NT2/D1 (cell line): ENCODE data around the gene ARHGEF38.

Experiments
- DNase-seq: peaks from one replicate; pipeline ENCODE4 v3.0.0-alpha.2; 2011; ENCODE audit warnings: low read depth, low spot score
- H3K27me3 ChIP-seq: 2 replicates; pipeline ENCODE4 v1.6.0; 2011; ENCODE audit warnings: mild to moderate bottlenecking; ENCODE audit not compliant: insufficient read length, insufficient read depth
- H3K36me3 ChIP-seq: 2 replicates; pipeline ENCODE4 v1.6.1; 2011; ENCODE audit warnings: mild to moderate bottlenecking, low read length, mixed read lengths; ENCODE audit not compliant: insufficient read depth, insufficient read length
- H3K4me1 ChIP-seq: 2 replicates; pipeline ENCODE4 v1.5.1; 2011; ENCODE audit not compliant: insufficient read depth, insufficient read length
- H3K4me3 ChIP-seq: 2 replicates; pipeline ENCODE4 v1.5.1; 2011; ENCODE audit warnings: low read depth; ENCODE audit not compliant: insufficient read length
- H3K9ac ChIP-seq: 2 replicates; pipeline ENCODE4 v1.6.0; 2011; ENCODE audit warnings: low read depth; ENCODE audit not compliant: insufficient read length
- H3K9me3 ChIP-seq: 2 replicates; pipeline ENCODE4 v1.5.1; 2011; ENCODE audit warnings: mild to moderate bottlenecking, low read length; ENCODE audit not compliant: insufficient read depth
- SUZ12 ChIP-seq: IDR thresholded peaks from 2 replicates; pipeline ENCODE4 v1.6.1; 2011; ENCODE audit not compliant: insufficient read length, insufficient read depth; ENCODE audit errors: extremely low read depth
- YY1 ChIP-seq: IDR thresholded peaks from 2 replicates; pipeline ENCODE4 v1.6.1; 2011; ENCODE audit not compliant: insufficient read length, insufficient read depth
- ZNF274 ChIP-seq: IDR thresholded peaks from 2 replicates; pipeline ENCODE4 v1.6.1; 2011; ENCODE audit warnings: mild to moderate bottlenecking, low read depth, low read length

ARHGEF38 gene

DNA sequence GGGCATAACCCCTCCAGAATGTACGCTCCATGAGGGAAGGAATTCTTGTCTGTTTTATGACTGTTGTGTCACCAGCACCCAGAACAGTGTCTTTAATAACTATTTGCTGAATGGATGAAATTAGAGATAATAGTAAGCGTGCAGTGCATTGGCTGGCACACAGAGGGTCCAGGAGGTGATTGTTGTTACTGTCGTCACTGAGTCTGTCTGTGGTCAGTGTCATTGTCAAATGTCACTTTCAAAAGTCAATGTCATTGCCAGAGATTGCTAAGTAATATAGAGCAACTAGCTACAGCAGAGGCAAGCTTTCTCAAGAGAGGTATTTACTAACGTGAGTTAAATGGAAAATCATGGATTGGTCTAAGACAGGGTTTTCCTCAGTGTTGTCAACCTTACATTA lies 70.7 kb downstream of the ARHGEF38 start:
- TF ChIP-seq ZNF274 (no peak), YY1 (no peak), SUZ12 (no peak)

DNA sequence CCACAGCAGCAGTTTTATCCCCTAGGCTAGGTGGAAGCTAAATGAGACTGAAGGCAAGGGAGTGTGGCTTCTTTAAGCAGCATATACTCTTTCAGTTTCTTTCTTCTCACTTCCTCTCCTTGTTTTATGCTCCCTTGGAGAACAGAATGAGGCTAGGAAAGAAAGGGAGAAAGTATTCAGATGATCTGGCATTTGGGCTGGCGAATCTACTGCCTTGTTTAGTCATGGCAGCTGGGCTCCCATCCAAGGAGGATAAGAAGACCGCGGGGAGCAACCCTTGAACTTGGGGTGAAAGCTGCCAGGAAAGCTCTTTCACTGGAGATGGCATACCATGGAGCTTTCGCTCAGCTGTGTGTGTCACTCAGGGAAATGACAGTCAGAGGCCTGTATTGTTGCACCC lies 72.1 kb downstream of the ARHGEF38 start:
- Histone ChIP-seq H3K9ac (no peak overlapping the region), H3K4me1 (no peaks in the 10 kb centered on the region), H3K9me3 (no peaks in the 10 kb centered on the region), H3K27me3 (no peaks in the 10 kb centered on the region), H3K4me3 (no peak overlapping the region), H3K36me3 (no peaks in the 10 kb centered on the region)
- no peak for DNase-seq
- no peak for TF ChIP-seq YY1
- TF ChIP-seq ZNF274, result no peak
- TF ChIP-seq SUZ12, result no peak

More for the DNA sequence above, 70.7 kb downstream of the ARHGEF38 start:
- H3K36me3 ChIP-seq, result no peaks in the 10 kb centered on the region
- no peaks in the 10 kb centered on the region for H3K27me3 ChIP-seq
- no peaks in the 10 kb centered on the region for H3K9me3 ChIP-seq
- H3K9ac ChIP-seq, result no peak overlapping the region
- no peak overlapping the region for H3K4me3 ChIP-seq
- no peak for DNase-seq
- H3K4me1 ChIP-seq, result no peaks in the 10 kb centered on the region

DNA sequence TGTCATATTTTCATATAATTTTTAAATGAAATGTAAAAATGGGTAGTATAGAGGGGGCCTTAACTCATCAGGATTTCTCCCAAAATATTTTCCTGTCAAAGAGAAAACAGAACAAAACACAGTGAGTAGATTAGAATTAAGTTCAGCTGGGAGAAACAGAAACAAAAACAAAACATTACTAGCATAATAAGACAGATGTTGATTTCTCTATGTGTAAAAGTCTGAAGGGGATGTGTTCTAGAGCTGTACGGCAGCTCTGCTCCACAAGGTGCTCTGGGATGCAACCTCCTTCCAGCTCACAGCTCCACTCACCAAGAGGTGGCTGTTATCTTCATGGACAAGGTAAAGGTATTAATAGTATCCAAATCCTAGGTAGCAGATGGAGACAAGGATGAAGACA lies 72.8 kb downstream of the ARHGEF38 start:
- no peaks in the 10 kb centered on the region for H3K9me3 ChIP-seq
- H3K4me3 ChIP-seq, result no peak overlapping the region
- H3K36me3 ChIP-seq, result no peaks in the 10 kb centered on the region
- TF ChIP-seq ZNF274 (no peak), YY1 (no peak), SUZ12 (no peak)
- DNase-seq, result no peak
- no peaks in the 10 kb centered on the region for H3K4me1 ChIP-seq
- H3K27me3 ChIP-seq, result no peaks in the 10 kb centered on the region
- H3K9ac ChIP-seq, result no peak overlapping the region

DNA sequence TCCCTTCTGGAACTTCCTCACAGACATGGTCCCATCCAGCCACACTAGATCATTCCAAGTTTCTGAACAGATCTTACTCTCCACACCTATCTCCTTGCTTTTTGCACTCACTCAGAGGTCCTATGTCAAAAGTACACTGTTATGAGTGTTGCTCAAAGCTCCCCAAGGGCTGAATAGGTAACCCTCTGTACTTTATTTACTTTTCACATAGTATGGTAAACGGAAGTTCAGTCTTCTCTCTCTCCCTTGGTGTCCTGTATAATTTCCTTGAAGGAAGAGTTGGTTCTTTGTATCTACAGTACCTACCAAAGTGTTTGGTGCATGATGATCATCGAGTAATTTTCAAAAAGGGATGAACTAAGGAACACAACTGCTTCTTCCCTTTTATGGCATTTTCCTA lies 74.4 kb downstream of the ARHGEF38 start:
- Histone ChIP-seq H3K27me3 (no peaks in the 10 kb centered on the region), H3K9me3 (no peaks in the 10 kb centered on the region), H3K4me3 (no peak overlapping the region), H3K4me1 (no peaks in the 10 kb centered on the region), H3K36me3 (no peaks in the 10 kb centered on the region), H3K9ac (no peak overlapping the region)
- no peak for DNase-seq
- TF ChIP-seq YY1 (no peak), SUZ12 (no peak), ZNF274 (no peak)

DNA sequence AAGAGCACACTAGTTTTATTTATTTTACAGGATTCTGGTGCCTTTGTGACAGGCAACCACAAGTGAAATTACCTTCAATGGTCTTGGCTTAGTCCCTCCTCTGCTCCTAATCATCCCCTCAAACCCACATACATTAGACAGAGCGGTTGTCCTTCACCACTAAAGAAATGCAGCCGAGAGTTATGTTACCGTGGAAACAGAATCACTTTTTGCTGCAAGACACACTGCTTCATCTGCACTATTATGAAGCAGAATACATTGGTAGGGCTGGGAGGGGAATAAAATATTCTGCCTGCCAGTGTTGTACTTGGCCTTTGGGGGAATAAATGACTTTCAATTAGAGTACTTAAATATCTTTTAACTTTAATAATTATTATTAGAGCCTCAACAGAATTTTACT lies 75.2 kb downstream of the ARHGEF38 start:
- TF ChIP-seq SUZ12, result no peak
- TF ChIP-seq ZNF274, result no peak
- no peak for TF ChIP-seq YY1
- H3K9ac ChIP-seq, result no peak overlapping the region

DNA sequence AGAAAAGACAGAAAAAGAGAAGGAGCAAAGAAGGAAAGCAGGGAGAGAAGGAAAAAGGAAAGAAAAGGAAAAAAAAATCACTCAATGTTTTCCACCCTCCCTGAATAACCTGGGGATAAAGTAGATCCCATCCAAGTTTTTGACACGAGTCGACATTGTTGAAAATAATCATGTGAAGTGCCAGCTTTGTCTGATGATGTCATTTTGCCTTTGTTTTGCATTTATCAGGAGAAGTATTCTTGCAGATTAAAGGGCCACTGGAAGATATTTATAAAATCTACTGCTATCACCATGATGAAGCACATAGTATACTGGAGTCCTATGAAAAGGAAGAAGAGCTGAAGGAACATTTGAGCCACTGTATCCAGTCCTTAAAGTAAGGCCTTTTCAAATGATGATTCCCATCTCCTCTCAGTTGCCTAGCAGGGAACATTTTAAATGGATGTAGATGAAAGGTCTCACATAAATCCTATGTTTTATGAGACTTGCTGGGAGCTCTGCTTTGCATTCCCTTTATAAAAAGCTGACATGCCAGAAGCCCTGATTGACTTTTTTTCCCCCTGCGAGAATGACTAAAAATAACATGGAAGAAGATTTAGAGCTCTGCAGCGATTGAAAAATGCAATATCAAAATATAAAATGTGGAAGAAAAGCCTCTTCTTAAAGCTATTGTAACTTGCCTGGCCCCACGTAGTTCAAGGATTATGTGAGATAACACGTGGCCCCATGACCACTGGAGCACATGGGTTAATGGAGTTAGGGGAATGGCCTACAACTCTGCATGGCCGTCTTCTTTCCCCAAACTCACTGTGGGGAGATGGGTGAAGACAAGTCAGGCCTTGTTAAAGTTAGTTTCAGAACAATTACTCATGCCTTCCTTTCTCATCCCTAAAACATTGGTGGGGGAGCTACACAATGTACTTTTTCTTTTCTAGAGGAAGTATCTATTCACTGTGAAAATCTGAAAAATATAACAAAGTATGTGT lies 78.5 kb downstream of the ARHGEF38 start:
- TF ChIP-seq ZNF274, result no peak
- no peak for TF ChIP-seq YY1
- no peak for TF ChIP-seq SUZ12
- no peak overlapping the region for H3K4me3 ChIP-seq
- H3K9ac ChIP-seq, result no peak overlapping the region
- no peak for DNase-seq
- no peaks in the 10 kb centered on the region for H3K9me3 ChIP-seq
- H3K27me3 ChIP-seq, result no peaks in the 10 kb centered on the region
- H3K4me1 ChIP-seq, result no peaks in the 10 kb centered on the region
- H3K36me3 ChIP-seq, result no peaks in the 10 kb centered on the region

More for the DNA sequence above, 75.2 kb downstream of the ARHGEF38 start:
- H3K36me3 ChIP-seq, result no peaks in the 10 kb centered on the region
- no peaks in the 10 kb centered on the region for H3K27me3 ChIP-seq
- DNase-seq, result no peak
- no peaks in the 10 kb centered on the region for H3K4me1 ChIP-seq
- no peaks in the 10 kb centered on the region for H3K9me3 ChIP-seq
- H3K4me3 ChIP-seq, result no peak overlapping the region

DNA sequence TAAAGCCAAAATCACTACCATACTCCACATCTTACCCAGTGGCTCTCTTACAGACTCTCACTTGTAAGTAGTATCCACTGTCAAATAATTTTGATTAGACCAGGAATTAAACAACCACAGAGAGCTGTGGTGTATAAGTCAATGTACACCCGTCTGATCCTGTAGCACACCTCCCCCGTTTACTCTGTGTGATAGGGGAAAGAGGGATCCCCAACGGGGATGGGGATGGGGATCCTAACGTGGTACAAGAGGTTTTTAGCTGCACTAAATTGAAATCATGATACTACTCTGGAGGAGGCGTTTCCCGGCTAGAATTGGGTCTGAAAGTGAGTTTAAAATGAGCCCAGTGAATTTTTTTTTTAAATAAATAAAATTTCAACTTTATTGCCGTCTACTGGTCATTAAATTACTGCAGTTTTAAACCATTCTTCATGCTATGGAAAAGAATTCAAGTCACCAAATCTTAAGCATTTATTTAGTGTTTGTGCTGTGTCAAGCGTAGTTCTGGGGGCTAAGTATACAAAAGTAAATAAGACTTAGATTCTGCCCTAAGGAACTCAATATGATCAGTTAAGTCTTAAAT lies 79.5 kb downstream of the ARHGEF38 start:
- TF ChIP-seq YY1 (no peak), ZNF274 (no peak), SUZ12 (no peak)
- Histone ChIP-seq H3K4me3 (no peak overlapping the region), H3K9me3 (no peaks in the 10 kb centered on the region), H3K36me3 (no peaks in the 10 kb centered on the region), H3K27me3 (no peaks in the 10 kb centered on the region), H3K9ac (no peak overlapping the region), H3K4me1 (no peaks in the 10 kb centered on the region)
- no peak for DNase-seq
